HG03060 (cell line): ENCODE measurements around the gene ZBTB7C.

Experiments
- ATAC-seq: cut with Tn5 transposase; IDR thresholded peaks from one replicate; pipeline ENCODE4 v1.9.1; 2021; ENCODE audit warnings: low read depth, moderate number of reproducible peaks; ENCODE audit not compliant: unreplicated experiment

ZBTB7C gene

DNA sequence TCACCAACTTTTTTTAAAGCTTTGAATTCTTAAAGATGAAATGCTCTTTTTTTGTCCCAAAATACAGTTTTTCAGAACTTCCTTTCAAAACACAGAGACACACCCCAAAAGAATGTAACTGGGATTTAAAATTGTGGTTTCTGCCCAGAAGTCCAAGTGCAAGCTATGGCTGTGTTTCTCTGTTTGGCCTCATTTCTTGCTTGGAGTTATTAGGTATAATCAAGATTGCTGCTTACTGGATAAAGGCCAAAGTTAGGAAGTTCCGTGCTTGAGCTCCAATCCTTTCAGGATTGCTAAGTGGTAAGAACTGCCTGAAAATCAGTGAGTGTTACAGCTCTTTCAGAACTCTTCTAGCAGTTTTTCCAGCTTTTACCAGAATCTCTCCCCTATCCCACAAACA, 16.9 kb downstream of the ZBTB7C start:
- no peak for ATAC-seq

DNA sequence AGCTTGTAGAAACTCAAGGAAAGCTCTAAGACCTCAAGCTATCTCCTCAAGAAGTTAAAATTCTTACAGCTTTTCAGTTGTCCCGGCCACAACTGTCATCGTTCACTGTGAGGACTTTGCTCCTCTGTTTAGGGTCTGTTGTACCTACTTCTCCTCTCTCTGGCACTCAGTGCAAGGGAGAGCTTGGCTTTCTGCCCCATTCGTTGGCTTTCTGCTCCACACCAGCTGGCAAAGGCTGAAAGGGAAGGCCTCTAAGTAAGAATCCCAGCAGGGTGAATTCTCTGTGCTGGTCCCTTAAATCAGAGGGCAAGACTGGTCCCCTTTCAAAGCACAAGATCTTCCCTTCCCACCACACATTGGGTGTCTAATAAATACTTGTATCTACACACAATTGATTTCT, 17.3 kb downstream of the ZBTB7C start:
- no peak for ATAC-seq

- no peak for ATAC-seq
Observed at GRCh38 chr18:48390641-48391040, 18.5 kb downstream of the ZBTB7C start.

- ATAC-seq, result no peak
Observed at GRCh38 chr18:48388478-48388877, 20.7 kb downstream of the ZBTB7C start.

DNA sequence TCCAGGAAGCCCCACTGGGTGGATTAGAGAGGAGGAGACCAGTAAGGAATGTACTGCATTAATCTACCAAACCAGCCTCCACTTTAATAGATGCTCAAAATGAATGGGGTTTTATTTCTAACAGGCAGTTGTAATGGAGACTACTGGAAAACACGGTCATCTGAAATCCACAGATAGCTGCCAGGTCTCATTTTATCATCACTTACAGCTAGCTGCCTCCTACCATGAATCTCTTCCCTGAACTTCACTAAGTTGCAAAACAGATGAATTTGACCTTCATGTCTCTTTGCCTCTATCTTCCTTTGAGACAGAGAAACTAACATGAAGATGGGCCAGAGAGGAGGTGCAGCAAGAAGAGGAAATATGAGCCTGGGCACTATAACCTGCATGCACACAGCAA, 21.9 kb downstream of the ZBTB7C start:
- ATAC-seq, result no peak

DNA sequence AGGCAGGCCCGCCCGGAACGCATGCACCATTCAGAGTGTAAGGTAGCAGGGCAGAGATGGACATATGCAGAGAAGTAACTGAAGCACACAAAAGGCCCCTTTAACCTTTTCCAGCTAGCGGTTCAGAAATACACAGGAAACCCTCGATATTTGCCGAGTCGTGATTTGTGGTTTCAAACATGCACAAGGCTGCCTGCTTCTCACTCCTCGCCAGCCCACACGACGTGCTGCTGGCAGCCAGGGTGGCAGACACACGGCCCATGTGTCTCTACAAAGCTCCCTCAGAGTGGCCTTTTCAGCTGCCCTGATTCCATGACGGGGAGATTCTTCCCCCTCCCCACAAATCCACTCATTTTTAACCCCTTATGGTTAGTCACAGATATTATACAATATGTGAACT, 23.6 kb downstream of the ZBTB7C start:
- no peak for ATAC-seq

- no peak for ATAC-seq
Observed at GRCh38 chr18:48376934-48377333, 32.2 kb downstream of the ZBTB7C start.

DNA sequence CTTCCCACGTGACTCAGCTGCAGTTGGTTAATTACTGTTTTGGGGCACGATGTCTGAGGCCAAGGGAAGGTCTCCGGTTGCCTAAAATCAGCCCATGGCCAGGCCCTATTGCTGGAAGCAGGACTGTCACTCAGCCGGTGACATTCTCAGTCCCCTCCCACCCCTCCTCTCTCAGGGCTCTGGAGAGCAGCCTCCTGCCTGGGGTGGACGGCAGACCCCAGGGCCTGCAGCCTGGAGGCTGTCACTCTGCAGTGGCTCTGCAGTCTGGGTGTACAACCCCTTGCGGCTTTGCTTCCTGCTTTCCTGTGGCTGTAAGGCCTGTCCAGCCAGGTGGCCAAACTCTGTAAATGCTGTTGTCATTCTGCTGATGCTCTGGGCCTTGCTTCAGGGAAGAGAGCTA, 32.8 kb downstream of the ZBTB7C start:
- no peak for ATAC-seq

GRCh38 chr18:48375150-48375800, 33.9 kb downstream of the ZBTB7C start:
- no peak for ATAC-seq

DNA sequence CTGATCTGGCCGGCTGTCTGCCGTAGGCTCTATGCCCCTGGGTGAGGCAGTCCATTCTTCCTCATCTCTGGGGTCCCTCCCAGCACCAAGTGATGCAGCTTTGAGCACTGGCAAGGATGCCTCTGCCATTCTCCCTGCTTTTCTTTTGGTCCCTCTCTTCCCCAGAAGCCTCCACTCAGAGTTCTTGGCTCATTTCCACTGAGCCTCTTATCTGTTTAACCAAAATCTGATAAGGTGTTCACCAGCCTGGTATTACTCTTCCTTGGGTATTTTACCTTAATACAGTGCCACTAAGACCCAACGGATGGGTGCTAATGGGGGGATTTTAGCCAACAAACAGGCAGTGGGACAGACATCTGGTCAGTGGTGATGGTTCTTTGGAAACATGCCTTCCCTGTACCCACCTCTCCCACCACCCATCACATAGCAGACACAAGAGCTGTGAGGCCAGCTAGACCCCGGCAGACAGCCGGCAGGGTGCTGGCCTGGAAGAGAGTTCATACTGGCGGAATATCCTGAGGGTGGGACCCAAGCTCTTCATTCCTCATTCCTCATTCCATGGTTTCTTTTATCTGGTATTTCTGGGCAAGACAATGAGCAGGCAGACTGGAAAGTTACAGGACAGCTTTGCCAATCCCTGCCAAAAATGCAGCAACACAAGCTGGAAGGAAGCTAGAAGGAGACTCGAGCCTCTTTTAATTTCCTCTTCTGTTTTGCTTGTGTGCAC, 34.6 kb downstream of the ZBTB7C start:
- ATAC-seq, result no peak

DNA sequence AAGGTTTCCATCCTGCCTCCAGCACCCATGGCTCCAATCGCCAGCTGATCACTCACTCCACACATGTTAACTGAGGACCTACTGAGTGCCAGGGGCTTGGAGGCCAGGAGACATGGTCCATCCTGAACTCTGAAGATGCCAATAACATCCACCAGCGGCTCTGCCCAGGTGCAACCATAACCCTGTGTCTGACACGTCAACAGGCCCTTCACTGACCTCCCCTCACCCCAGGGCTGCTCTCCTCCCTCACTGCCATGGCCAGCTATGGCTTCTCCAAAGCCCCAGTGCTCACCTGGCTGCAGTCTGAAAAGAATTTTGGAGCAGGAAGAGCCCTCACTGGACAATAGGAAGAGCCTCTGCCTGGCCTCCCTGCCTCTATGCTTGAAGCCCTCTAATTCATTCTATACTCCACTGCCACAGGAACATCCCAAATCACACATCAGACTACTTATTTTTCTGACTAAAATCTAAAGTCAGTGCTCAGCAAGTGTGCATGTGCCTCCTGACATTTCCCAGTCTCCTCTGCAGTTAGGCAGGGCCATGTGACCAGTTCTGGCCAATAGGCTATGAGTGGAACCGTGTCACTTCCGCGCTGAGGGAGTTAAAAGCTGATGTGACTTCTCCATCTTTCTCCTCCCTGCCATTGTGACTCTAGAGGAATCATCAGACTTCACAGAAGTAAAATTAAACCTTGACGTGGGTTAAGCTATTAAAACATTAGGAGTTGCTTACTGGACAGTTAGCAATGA, 37.2 kb downstream of the ZBTB7C start:
- ATAC-seq, result no peak

DNA sequence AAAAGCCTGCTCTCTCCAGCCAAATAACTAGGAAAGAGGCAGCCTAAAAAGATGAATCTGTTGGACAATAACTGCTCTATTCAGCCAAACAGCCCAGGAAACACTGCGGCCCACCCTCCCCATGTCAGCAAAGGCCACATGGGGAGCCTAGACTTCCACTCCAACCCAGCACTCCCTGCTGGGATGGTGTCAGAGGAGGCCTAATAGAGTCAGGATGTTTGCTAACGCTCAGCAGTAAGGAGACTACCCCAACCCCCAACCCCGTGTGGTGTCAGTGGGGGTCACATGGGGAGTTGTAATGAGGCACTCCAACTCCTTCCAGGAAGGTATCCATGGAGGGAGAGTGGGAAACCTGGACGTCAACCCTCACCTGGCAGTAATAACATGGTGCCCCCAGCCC, 41.6 kb downstream of the ZBTB7C start:
- ATAC-seq, result no peak

- ATAC-seq, result no peak
Observed at GRCh38 chr18:48365965-48366364, 43.2 kb downstream of the ZBTB7C start.

DNA sequence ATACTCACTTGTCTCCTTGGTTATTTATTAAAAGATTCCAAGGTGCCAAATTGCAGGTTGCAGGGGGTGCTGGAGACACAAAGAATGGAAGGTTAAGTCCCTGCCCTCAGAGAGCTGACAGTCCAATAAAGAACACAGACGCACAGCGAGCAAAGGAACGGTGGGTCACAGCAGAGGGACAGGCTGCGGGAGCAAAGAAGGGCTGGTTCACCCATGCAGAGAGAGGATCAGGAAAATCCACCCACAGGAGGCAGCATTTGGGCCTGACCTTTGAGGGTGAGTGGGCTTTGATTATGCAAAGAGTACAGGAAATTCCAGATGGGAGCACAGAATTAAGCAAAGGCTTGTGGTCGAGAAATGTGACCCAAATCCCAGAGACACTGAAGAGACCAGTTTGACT, 45.0 kb downstream of the ZBTB7C start:
- no peak for ATAC-seq

- ATAC-seq, result no peak
Observed at GRCh38 chr18:48363175-48363574, 46.0 kb downstream of the ZBTB7C start.

- ATAC-seq, result no peak
Observed at GRCh38 chr18:48361801-48362200, 47.4 kb downstream of the ZBTB7C start.

- ATAC-seq, result no peak
Observed at GRCh38 chr18:48360376-48361021, 48.7 kb downstream of the ZBTB7C start.

- ATAC-seq, result no peak
Observed at GRCh38 chr18:48359626-48360025, 49.6 kb downstream of the ZBTB7C start.

- no peak for ATAC-seq
Observed at GRCh38 chr18:48358868-48359267, 50.3 kb downstream of the ZBTB7C start.

GRCh38 chr18:48356909-48357631, 52.1 kb downstream of the ZBTB7C start:
- no peak for ATAC-seq
